HCT116 (cell line): ENCODE data around the gene OSBPL10. TPM values are rescaled to one million over a fixed set of nuclear protein-coding genes. Genes with fewer than 3 reads are reported as not detected.

Experiments used
- ATAC-seq: fragments of 200-7000 bp; cut with Tn5 transposase; 2 replicates; pipeline ENCODE4 v1.9.1; 2020; ENCODE audit warnings: mild to moderate bottlenecking, moderate library complexity
- BruUV-seq: library from RNA; stranded (reverse); fragments of 400-500 nt; replicated peaks from 2 replicates; lab custom pipeline; 2021; lab: Mats Ljungman, UMichigan
- CTCF ChIA-PET: fragments of 300-600 bp; sonication (Branson Sonifier 250); formaldehyde crosslinking; loops from one replicate; lab custom pipeline; 2021; ENCODE audit warnings: antibody characterized with exemption; lab: Charles Lee
- POLR2A ChIA-PET: fragments of 300-600, 350-600 bp; sonication (Branson Sonifier 250); formaldehyde crosslinking; loops from one replicate; lab custom pipeline; 2021; ENCODE audit warnings: antibody characterized with exemption; lab: Charles Lee
- RAD21 ChIA-PET, 2 experiments: fragments of 300-600 bp; sonication (Branson Sonifier 250); formaldehyde crosslinking; loops; one replicate each; lab custom pipeline; 2023; ENCODE audit warnings: low total read pairs in 2 of 2; ENCODE audit not compliant: uncharacterized antibody in 2 of 2, unreplicated experiment in 2 of 2, low non-redundant PET in 1 of 2; lab: Charles Lee
- DNase-seq: peaks from one replicate; pipeline ENCODE4 v3.0.0-alpha.2; 2010; ENCODE audit warnings: low read depth, low spot score
- H2AFZ ChIP-seq: fragments of 200-600 bp; shearing (Covaris generic), sonication (generic); 2 replicates; pipeline ENCODE4 v1.6.1; 2017; ENCODE audit warnings: low read depth, mixed run types, mixed read lengths, antibody characterized with exemption, low read length; ENCODE audit not compliant: poor library complexity, severe bottlenecking
- H3K27ac ChIP-seq: 2 replicates; pipeline ENCODE4 v1.5.1; 2012; ENCODE audit warnings: low read depth, low read length
- H3K27me3 ChIP-seq: fragments of 200-600 bp; sonication (generic); 2 replicates; pipeline ENCODE4 v1.6.1; 2016; ENCODE audit warnings: mixed run types, low read length, mixed read lengths; ENCODE audit not compliant: insufficient read depth
- H3K36me3 ChIP-seq, 2 experiments: fragments of 200-500 bp in 1 of 2; fragments of 200-600 bp in 1 of 2; sonication (Bioruptor generic) in 1 of 2; sonication (generic) in 1 of 2; 2 replicates each; pipeline versions ENCODE4 v1.5.1 to v1.6.1; 2014 to 2016; ENCODE audit warnings: low read length in 2 of 2, inconsistent platforms in 1 of 2, mixed read lengths in 1 of 2, mixed run types in 1 of 2; ENCODE audit not compliant: insufficient read depth in 2 of 2, control insufficient read depth in 1 of 2
- H3K4me1 ChIP-seq, 2 experiments: fragments of 200-600 bp in 1 of 2; sonication (generic) in 1 of 2; 2 replicates each; pipeline versions ENCODE4 v1.5.1 to v1.6.1; 2012 to 2017; ENCODE audit warnings: low read length in 2 of 2, inconsistent platforms in 1 of 2, mild to moderate bottlenecking in 1 of 2, mixed read lengths in 1 of 2, mixed run types in 1 of 2, moderate library complexity in 1 of 2; ENCODE audit not compliant: insufficient read depth in 2 of 2, control insufficient read depth in 1 of 2
- H3K4me2 ChIP-seq: fragments of 200-600 bp; sonication (generic); 2 replicates; pipeline ENCODE4 v1.6.1; 2017; ENCODE audit warnings: mixed run types, low read length, mixed read lengths
- H3K4me3 ChIP-seq, 2 experiments: fragments of 200-600 bp in 1 of 2; sonication (generic) in 1 of 2; replicated peaks in 1 of 2; 2 replicates each; pipeline ENCODE4 v1.5.1; 2011 to 2016; ENCODE audit warnings: low read length in 2 of 2, control low read depth in 1 of 2, low read depth in 1 of 2, mild to moderate bottlenecking in 1 of 2, mixed read lengths in 1 of 2, mixed run types in 1 of 2
- H3K79me2 ChIP-seq: fragments of 200-600 bp; sonication (generic); 2 replicates; pipeline ENCODE4 v1.6.1; 2017; ENCODE audit warnings: mild to moderate bottlenecking, mixed run types, low read length, moderate library complexity, mixed read lengths; ENCODE audit not compliant: insufficient read depth
- H3K9ac ChIP-seq: fragments of 200-600 bp; sonication (generic); 2 replicates; pipeline ENCODE4 v1.6.1; 2016; ENCODE audit warnings: low read length, mixed read lengths
- H3K9me2 ChIP-seq: fragments of 200-600 bp; sonication (generic), shearing (Covaris generic); 2 replicates; pipeline ENCODE4 v1.6.1; 2017; ENCODE audit warnings: mixed run types, mild to moderate bottlenecking, moderate library complexity; ENCODE audit not compliant: insufficient read depth
- H3K9me3 ChIP-seq, 2 experiments: fragments of 200-500 bp in 1 of 2; fragments of 200-600 bp in 1 of 2; sonication (Bioruptor generic) in 1 of 2; sonication (generic) in 1 of 2; 2 replicates each; pipeline ENCODE4 v1.6.1; 2014 to 2017; ENCODE audit warnings: low read length in 2 of 2, mixed read lengths in 2 of 2, inconsistent platforms in 1 of 2, low read depth in 1 of 2, mild to moderate bottlenecking in 1 of 2, mixed run types in 1 of 2, moderate library complexity in 1 of 2; ENCODE audit not compliant: control insufficient read depth in 1 of 2, insufficient read depth in 1 of 2
- H4K20me1 ChIP-seq: fragments of 200-600 bp; sonication (generic), shearing (Covaris generic); 2 replicates; pipeline ENCODE4 v1.6.1; 2017; ENCODE audit warnings: mixed run types, mild to moderate bottlenecking, moderate library complexity; ENCODE audit not compliant: insufficient read depth
- ATF3 ChIP-seq: IDR thresholded peaks from 2 replicates; pipeline ENCODE4 v1.6.1; 2012
- CBX3 ChIP-seq: IDR thresholded peaks from 2 replicates; pipeline ENCODE4 v1.6.1; 2012; ENCODE audit warnings: low read depth
- CEBPB ChIP-seq: IDR thresholded peaks from 2 replicates; pipeline ENCODE4 v1.6.1; 2012; ENCODE audit warnings: low read depth
- EGR1 ChIP-seq: IDR thresholded peaks from 2 replicates; pipeline ENCODE4 v1.6.1; 2012; ENCODE audit warnings: low read depth
- ELF1 ChIP-seq: IDR thresholded peaks from 2 replicates; pipeline ENCODE4 v1.6.1; 2012; ENCODE audit warnings: low read depth, borderline replicate concordance
- EZH2 ChIP-seq: fragments of 200-600 bp; sonication (generic); IDR thresholded peaks from 2 replicates; pipeline ENCODE4 v1.6.1; 2017; ENCODE audit warnings: antibody characterized with exemption, mixed run types
- EZH2phosphoT487 ChIP-seq: fragments of 200-600 bp; IDR thresholded peaks from 2 replicates; pipeline ENCODE4 v1.6.1; 2018; ENCODE audit warnings: antibody characterized with exemption, borderline replicate concordance
- FOSL1 ChIP-seq: IDR thresholded peaks from 2 replicates; pipeline ENCODE4 v1.6.1; 2012; ENCODE audit warnings: low read depth
- JUND ChIP-seq: IDR thresholded peaks from 2 replicates; pipeline ENCODE4 v1.6.1; 2012
- POLR2A ChIP-seq: IDR thresholded peaks from 2 replicates; pipeline ENCODE4 v1.7.0; 2011; ENCODE audit warnings: borderline replicate concordance; ENCODE audit not compliant: insufficient read depth, insufficient read length; ENCODE audit errors: extremely low read depth
- POLR2AphosphoS5 ChIP-seq: IDR thresholded peaks from 2 replicates; pipeline ENCODE4 v1.6.1; 2011; ENCODE audit warnings: mild to moderate bottlenecking, low read depth, low read length, moderate library complexity
- RAD21 ChIP-seq: IDR thresholded peaks from 2 replicates; pipeline ENCODE4 v1.6.1; 2012; ENCODE audit warnings: low read depth, mild to moderate bottlenecking
- REST ChIP-seq: IDR thresholded peaks from 2 replicates; pipeline ENCODE4 v1.6.1; 2012; ENCODE audit warnings: low read depth
- SP1 ChIP-seq: IDR thresholded peaks from 2 replicates; pipeline ENCODE4 v1.6.1; 2012; ENCODE audit warnings: low read depth
- SRF ChIP-seq: IDR thresholded peaks from 2 replicates; pipeline ENCODE4 v1.6.1; 2012; ENCODE audit warnings: low read depth
- TCF7L2 ChIP-seq: IDR thresholded peaks from 2 replicates; pipeline ENCODE4 v1.7.0; 2011; ENCODE audit warnings: borderline replicate concordance, inconsistent platforms; ENCODE audit not compliant: insufficient read depth, insufficient read length; ENCODE audit errors: extremely low read depth
- ZNF274 ChIP-seq: fragments of 200-500 bp; sonication (Bioruptor generic); IDR thresholded peaks from 2 replicates; pipeline ENCODE4 v1.6.1; 2014; ENCODE audit warnings: mild to moderate bottlenecking, low read depth, low read length, inconsistent platforms
- intact Hi-C: fragments of 100-400 bp; cut with micrococcal nuclease; formaldehyde crosslinking; loops from 2 replicates; pipeline ENCODE4 v1.10.0; 2022
- total RNA-seq: library from RNA; stranded (reverse); gene quantifications from one replicate; pipeline ENCODE4 v1.2.1, GENCODE V29; 2021; ENCODE audit not compliant: unreplicated experiment
- TF ChIP-seq, protein P1 (sequence below): IDR thresholded peaks from 2 replicates; pipeline ENCODE4 v1.6.1; 2011; ENCODE audit warnings: mild to moderate bottlenecking, low read length, moderate library complexity; ENCODE audit not compliant: insufficient replicate concordance; ENCODE audit errors: extremely low read depth

OSBPL10 gene
- total RNA-seq, 1 experiment from 2014 or later: 25.8 TPM

DNA sequence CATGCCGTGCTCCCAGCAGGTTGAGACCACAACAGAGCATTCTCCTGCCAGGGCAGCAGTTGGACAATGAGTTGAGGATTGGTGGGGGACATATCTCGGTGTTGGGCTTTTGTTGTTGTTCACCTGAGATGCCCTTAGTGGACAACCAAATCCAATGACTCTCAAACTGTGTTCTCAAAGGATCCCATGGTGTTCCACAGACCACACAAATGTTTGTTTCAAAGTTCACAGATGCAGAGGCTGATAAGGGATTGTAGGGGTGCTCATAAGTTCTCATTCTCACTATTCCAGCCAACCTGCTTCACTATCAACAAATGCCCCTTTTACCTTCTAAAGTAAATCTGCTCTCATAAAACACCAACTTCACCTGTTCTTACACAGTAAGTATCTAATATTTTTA is 159.9 kb downstream of the OSBPL10 start:
- no peak for TF ChIP-seq CEBPB
- no peak for TF ChIP-seq ZNF274
- TF ChIP-seq POLR2AphosphoS5: no peak
- no peak for TF ChIP-seq EZH2phosphoT487
- TF ChIP-seq JUND: no peak
- TF ChIP-seq, protein P1, sequence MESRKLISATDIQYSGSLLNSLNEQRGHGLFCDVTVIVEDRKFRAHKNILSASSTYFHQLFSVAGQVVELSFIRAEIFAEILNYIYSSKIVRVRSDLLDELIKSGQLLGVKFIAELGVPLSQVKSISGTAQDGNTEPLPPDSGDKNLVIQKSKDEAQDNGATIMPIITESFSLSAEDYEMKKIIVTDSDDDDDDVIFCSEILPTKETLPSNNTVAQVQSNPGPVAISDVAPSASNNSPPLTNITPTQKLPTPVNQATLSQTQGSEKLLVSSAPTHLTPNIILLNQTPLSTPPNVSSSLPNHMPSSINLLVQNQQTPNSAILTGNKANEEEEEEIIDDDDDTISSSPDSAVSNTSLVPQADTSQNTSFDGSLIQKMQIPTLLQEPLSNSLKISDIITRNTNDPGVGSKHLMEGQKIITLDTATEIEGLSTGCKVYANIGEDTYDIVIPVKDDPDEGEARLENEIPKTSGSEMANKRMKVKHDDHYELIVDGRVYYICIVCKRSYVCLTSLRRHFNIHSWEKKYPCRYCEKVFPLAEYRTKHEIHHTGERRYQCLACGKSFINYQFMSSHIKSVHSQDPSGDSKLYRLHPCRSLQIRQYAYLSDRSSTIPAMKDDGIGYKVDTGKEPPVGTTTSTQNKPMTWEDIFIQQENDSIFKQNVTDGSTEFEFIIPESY: no peak
- no peak for TF ChIP-seq RAD21
- TF ChIP-seq EZH2: no peak
- TF ChIP-seq POLR2A: no peak
- TF ChIP-seq EGR1: no peak
- no peak for TF ChIP-seq TCF7L2
- no peak for TF ChIP-seq SRF
- no peak for TF ChIP-seq ATF3
- TF ChIP-seq ELF1: no peak
- no peak for TF ChIP-seq REST
- TF ChIP-seq CBX3: no peak
- TF ChIP-seq SP1: no peak
- no peak for TF ChIP-seq FOSL1
- no TSS peak for BruUV-seq
- no peak for DNase-seq
- Histone ChIP-seq H3K4me1 (no peaks in the 10 kb centered on the region), H3K27ac (no peak overlapping the region), H3K9ac (no peak overlapping the region), H3K36me3 (no peaks in the 10 kb centered on the region), H3K4me2 (no peak overlapping the region), H3K27me3 (no peaks in the 10 kb centered on the region), H3K9me3 (no peaks in the 10 kb centered on the region), H4K20me1 (no peaks in the 10 kb centered on the region), H3K79me2 (no peaks in the 10 kb centered on the region), H3K9me2 (no peaks in the 10 kb centered on the region), H2AFZ (no peak overlapping the region), H3K4me3 (no peak overlapping the region)
- intact Hi-C loops: no loop called here
- POLR2A ChIA-PET: no interaction called here
- RAD21 ChIA-PET: no interaction called here
- no peak for ATAC-seq
- CTCF ChIA-PET: no interaction called here
